Mesothelial cell of epicardium (in vitro differentiated cells): ENCODE data around the gene HCK. TPM values are rescaled to one million over a fixed set of nuclear protein-coding genes. Genes with fewer than 3 reads are reported as not detected.

Experiments
- DNase-seq, 2 experiments: peaks; one replicate each; pipeline ENCODE4 v3.0.0; 2021; ENCODE audit warnings: low spot score in 2 of 2; ENCODE audit not compliant: unreplicated experiment in 2 of 2
- H3K27ac Mint-ChIP-seq: 2 replicates; pipeline ENCODE4 v1.8.0; 2021; ENCODE audit warnings: mixed read lengths
- H3K27me3 Mint-ChIP-seq: 2 replicates; pipeline ENCODE4 v1.8.0; 2021; ENCODE audit warnings: low read depth, mixed read lengths
- H3K36me3 Mint-ChIP-seq: 2 replicates; pipeline ENCODE4 v1.8.0; 2021; ENCODE audit warnings: mixed read lengths
- H3K4me1 Mint-ChIP-seq: 2 replicates; pipeline ENCODE4 v1.8.0; 2021; ENCODE audit warnings: mixed read lengths
- H3K4me3 Mint-ChIP-seq: 2 replicates; pipeline ENCODE4 v1.8.0; 2021; ENCODE audit warnings: mild to moderate bottlenecking, moderate library complexity, mixed read lengths
- H3K9me3 Mint-ChIP-seq: 2 replicates; pipeline ENCODE4 v1.8.0; 2021; ENCODE audit warnings: mixed read lengths
- total RNA-seq: library from RNA; stranded (reverse); gene quantifications from 3 replicates; pipeline ENCODE4 v1.2.1, GENCODE V29; 2021
- TF ChIP-seq, protein P1 (sequence below): fragments of 200-600 bp; sonication (generic); IDR thresholded peaks from one replicate; pipeline ENCODE4 v1.5.0; 2021; ENCODE audit warnings: antibody characterized with exemption; ENCODE audit not compliant: unreplicated experiment

Gene HCK
- total RNA-seq: not detected in 3 replicates

DNA sequence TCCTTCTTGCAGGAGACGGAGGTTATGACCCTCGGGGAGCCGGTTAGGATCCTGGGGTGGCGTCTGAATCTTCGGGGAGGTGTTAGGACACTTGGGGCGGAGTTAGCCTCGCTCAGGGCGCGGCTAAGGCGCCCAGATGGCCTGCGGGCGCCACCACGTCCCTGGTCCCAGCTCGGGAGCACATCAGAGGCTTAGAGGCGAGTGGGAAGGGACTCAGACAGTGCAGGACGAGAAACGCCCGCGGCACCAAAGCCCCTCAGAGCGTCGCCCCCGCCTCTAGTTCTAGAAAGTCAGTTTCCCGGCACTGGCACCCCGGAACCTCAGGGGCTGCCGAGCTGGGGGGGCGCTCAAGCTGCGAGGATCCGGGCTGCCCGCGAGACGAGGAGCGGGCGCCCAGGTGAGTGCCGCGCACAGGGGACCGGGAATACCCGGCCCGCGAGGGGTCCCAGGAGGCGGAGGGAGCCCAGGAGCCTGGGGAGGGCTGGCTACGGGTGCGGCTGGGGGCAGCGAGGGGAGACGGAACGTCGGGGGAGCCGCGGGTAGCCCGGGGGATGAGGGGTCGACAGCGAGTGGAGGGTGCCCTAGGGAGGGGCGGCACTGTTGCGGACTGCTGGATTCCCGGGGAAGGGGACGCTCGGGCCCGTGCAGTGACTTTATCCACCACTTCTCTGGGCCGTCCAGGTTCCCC lies at the start of gene HCK:
HCK (plus strand) TSS at position 153 of the 688 bp plus-strand sequence.
- Mint-ChIP-seq H3K27me3 (peaks cover 91% of the 10 kb centered on the region), H3K27ac (no peak within 1 kb of the TSS)

DNA sequence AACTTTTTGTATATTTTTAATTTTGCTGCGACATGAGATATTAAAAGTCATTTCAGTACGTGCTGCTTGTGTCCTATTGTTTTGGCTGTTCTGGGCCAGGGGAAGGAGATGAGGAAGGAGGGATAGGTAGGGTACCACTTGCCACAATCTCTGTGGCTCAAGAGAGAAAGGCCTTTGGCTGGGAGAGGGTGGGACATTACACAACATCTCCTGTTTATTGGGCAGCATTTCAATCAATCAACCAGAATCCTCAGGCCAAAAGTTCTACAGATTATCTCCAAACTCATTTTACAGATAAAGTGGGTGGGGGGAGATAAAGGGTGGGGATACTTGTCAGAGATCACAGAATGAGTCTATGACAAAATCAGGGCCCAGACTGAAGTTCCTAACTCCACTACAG lies 48.7 kb upstream of the HCK start:
- Mint-ChIP-seq H3K4me1 (no peaks in the 10 kb centered on the region), H3K4me3 (no peak overlapping the region), H3K27ac (no peak overlapping the region), H3K9me3 (no peaks in the 10 kb centered on the region), H3K27me3 (peaks cover 42% of the 10 kb centered on the region), H3K36me3 (no peaks in the 10 kb centered on the region)
- no peak for DNase-seq
- TF ChIP-seq, protein P1, sequence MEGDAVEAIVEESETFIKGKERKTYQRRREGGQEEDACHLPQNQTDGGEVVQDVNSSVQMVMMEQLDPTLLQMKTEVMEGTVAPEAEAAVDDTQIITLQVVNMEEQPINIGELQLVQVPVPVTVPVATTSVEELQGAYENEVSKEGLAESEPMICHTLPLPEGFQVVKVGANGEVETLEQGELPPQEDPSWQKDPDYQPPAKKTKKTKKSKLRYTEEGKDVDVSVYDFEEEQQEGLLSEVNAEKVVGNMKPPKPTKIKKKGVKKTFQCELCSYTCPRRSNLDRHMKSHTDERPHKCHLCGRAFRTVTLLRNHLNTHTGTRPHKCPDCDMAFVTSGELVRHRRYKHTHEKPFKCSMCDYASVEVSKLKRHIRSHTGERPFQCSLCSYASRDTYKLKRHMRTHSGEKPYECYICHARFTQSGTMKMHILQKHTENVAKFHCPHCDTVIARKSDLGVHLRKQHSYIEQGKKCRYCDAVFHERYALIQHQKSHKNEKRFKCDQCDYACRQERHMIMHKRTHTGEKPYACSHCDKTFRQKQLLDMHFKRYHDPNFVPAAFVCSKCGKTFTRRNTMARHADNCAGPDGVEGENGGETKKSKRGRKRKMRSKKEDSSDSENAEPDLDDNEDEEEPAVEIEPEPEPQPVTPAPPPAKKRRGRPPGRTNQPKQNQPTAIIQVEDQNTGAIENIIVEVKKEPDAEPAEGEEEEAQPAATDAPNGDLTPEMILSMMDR: no peak

More for the DNA sequence above, at the start of gene HCK:
- TF ChIP-seq, protein P1: no peak
- Mint-ChIP-seq H3K36me3 (no peaks in the 10 kb centered on the region), H3K9me3 (no peaks in the 10 kb centered on the region), H3K4me3 (peak within 1 kb of the TSS; percentile 56), H3K4me1 (peaks cover 4% of the 10 kb centered on the region)
- DNase-seq: no peak

DNA sequence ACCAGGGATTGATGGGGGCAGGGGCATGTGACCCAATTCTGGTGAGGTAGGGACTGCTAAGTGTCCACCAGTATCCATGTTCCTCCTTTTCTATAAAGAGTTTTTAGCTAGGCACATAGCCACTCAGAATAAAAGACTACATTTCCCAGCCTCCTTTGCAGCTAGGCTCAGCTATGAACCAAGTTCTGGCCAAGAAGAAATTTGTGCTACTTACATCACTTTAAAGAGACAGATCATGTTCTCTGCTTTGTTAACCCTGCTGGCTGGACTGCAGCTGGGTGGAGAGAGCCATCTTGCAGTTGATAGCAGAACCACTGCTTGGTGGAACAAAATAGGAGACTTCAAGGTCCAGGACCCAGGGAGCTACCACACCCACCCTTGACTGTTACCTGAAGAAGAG lies 47.1 kb upstream of the HCK start:
- H3K36me3 Mint-ChIP-seq: no peaks in the 10 kb centered on the region
- H3K27ac Mint-ChIP-seq: no peak overlapping the region
- no peak overlapping the region for H3K4me3 Mint-ChIP-seq
- peaks cover 37% of the 10 kb centered on the region for H3K27me3 Mint-ChIP-seq
- no peaks in the 10 kb centered on the region for H3K9me3 Mint-ChIP-seq
- no peaks in the 10 kb centered on the region for H3K4me1 Mint-ChIP-seq
- TF ChIP-seq, protein P1: no peak
- DNase-seq: no peak

DNA sequence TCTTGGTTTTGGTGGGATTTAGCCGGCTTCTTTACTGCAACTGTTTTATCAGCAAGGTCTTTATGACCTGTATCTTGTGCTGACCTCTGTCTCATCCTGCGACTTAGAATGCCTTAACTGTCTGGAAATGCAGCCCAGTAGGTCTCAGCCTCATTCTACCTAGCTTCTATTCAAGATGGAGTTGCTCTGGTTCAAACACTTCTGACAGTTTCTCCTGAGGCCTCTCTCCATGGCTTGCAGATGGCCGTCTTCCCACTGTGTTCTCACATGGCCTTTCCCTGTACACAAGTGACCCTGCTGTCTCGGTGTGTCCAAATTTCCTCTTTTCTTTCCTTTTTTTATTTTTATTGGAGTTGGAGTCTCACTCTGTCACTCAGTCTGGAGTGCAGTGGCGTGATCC lies 46.0 kb upstream of the HCK start:
- no peaks in the 10 kb centered on the region for H3K9me3 Mint-ChIP-seq
- TF ChIP-seq, protein P1: no peak
- DNase-seq: no peak
- no peaks in the 10 kb centered on the region for H3K4me1 Mint-ChIP-seq
- peaks cover 32% of the 10 kb centered on the region for H3K27me3 Mint-ChIP-seq
- no peak overlapping the region for H3K4me3 Mint-ChIP-seq
- no peaks in the 10 kb centered on the region for H3K36me3 Mint-ChIP-seq
- no peak overlapping the region for H3K27ac Mint-ChIP-seq

DNA sequence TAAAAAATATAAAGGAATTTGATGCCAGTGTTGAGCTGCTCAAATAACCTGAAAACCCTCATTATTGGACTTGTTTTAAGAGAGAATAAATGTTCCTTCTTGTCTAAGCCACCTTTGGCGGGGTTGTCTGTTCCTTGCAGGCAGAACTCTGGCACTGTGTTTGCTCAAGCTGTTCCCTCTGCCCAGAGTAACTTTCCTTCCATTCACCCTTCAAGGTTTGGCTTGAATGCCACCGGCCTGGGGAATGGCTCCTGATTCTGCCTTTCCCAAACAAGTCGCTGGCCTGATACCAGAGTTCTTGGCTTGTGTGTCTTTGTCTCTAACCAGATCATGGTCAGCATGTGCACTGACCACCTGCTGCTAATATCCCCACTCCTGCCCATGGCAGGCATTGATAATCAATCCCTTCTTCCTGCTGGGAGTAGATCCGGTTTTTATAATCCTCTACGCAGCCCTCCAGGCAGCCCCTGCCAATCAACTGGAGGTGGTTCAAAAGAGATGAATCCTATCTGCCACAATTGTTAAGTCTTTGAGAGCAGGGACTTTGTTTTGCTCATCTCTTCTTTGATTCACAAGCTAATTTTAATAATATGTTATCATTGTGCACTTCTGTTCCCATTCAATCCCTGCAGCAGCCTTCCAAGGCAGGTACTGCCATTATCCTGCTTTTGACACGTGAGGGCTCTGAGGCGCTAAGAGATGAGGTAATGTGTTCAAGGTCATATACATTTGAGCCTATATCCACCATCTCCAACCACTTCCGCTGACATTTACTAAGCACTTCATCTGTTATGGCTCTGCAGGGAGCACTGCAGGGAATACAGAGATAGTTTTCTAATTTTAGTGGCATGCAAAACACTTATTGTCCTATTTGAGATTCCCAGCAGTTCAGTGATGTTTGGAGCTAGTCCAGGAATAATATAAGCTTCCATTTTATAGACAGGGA lies 44.9 kb upstream of the HCK start:
- H3K27ac Mint-ChIP-seq: no peak overlapping the region
- H3K9me3 Mint-ChIP-seq: no peaks in the 10 kb centered on the region
- H3K27me3 Mint-ChIP-seq: peaks cover 33% of the 10 kb centered on the region
- H3K4me1 Mint-ChIP-seq: no peaks in the 10 kb centered on the region
- no peak for DNase-seq
- no peak overlapping the region for H3K4me3 Mint-ChIP-seq
- no peaks in the 10 kb centered on the region for H3K36me3 Mint-ChIP-seq
- TF ChIP-seq, protein P1: no peak
